Hypothalamus (tissue), 51 donors: Measurements from ENCODE around the gene CELF2.
"Not testable (repeated sequence)": the region's sequence is repeated elsewhere in the genome, so short reads cannot be mapped to it uniquely, and the experiment has no call there.

Experiments
- DNase-seq, 51 donors: peaks; one replicate each; lab custom pipeline; 2025; lab: John Stamatoyannopoulos, UW

Gene CELF2

DNA sequence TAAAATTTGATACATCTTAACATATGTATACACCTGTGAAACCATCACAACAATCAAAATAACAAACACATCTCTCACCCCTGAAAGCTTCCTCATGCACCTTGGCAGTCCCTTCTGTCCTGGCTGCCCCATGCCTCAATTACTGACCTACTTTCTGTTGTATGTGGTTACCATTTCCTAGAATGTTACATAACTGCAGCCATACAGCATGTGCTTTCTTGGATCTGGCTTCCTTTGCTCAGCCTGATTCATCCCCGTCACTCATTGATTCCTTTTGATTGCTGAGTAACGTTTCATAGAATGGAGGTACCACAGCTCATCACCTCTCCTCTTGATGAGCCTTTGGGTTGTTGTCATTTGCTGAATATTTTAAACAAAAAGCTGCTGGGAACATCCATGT, 165.3 kb downstream of the CELF2 start:
- DNase-seq, result no peak

DNA sequence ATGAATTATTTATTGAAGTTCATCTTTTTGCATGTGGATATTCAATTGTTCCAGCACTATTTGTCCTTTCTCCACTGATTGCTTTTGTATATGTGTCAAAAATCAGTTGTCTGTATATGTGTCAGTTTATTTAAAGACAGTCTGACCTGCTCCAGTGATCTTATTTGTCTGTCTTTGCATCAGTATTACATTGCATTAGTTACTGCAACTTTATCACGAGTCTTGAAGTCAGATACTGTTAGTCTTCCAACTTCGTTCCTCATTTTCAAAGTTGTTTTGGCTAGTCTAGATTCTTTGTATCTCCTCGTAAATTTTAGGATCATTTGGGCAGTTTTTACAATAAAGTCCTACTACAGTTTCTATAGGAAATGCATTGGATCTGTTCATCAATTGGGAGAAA, 166.4 kb downstream of the CELF2 start:
- no peak for DNase-seq

DNA sequence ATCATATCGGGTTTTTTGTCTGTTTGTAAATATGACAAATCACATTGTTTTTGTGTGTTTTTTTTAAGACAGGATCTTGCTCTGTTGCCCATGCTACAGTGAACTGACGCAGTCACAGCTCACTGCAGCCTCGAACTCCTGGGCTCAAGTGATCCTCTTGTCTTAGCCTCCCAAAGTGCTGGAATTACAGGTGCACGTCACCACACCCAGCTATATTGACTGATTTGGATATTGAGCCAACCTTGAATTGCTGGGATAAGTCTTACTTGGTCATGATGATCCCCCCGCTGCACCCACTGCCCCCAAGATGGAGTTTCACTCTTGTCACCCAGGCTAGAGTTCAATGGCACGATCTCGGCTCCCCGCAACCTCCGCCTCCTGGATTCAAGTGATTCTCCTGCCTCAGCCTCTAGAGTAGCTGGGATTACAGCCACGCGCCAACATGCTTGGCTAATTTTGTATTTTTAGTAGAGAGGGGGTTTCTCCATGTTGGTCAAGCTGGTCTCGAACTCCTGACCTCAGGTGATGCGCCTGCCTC, 167.5 kb downstream of the CELF2 start:
- not testable (repeated sequence) for DNase-seq

DNA sequence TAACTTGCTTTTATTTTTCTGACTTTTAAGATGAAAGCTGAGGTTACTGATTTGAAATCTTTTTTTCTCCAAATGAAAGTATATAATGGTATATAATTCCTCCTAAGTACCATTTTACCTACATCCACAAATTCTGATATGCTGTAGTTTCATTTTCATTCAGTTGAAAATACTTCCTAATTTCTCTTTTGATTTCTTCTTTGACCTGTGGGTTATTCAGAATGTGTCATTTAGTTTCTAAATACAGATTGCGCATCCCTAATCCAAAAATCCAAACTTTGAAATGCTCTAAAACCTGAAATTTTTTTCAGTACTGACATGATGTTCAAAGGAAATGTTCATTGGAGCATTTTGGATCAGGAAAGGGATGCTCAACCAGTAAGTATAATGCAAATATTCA, 168.7 kb downstream of the CELF2 start:
- no peak for DNase-seq

DNA sequence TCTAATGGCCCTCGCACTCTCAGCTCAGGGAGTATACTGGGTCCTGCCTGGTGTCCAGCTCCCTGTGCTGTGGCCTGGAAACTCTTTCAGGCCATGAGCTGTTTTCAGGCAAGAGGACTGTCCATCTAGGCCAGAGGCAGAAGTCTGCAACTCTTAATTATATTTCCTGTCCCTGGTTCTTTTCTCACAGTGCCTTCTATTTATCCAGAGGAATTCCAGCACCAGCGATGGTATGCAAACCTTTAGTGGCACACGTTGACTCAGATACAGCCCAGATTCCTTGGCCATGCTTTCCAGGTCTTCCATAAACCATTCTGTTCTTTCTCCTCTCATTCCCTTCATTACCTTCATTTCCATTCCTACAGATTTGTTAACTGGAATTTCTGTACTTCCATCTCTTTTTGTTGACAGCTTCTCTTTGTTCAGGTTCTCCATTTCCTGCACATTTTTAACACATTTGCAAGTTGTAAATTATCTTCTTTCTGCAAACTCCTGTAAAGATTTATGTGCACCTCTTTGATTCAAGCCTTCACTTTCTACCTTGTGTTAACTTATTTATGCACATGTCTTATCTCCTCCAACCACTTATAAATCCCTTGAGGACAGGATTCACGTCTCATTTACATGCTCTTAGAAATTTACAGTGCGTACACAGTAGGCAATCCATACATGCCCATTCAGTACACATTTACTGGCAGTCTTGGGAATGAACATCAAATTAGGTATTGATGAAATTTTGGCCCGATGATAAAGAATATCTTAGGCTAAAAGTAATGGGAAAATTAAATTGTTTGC, 172.1 kb downstream of the CELF2 start:
- DNase-seq, result no peak

DNA sequence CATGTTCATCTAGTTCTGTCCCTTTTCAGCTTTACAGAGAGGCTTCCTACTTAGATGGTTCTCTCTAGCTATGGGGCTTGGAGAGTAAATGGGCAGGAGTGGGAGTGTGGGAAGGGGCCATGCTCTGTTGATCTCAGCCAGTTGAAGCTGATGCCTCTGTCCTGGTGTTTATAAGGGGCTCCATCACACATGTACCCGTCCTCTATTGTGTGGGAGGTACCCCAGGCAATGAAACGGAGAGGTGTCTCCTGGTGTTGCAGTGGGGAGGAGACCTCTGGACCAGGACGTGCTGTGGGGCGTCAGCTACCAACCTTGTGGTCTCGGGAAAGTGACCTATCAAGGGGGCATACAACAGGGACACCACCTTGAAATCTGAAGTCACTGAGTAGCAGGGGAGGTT, 173.5 kb downstream of the CELF2 start:
- no peak for DNase-seq

DNA sequence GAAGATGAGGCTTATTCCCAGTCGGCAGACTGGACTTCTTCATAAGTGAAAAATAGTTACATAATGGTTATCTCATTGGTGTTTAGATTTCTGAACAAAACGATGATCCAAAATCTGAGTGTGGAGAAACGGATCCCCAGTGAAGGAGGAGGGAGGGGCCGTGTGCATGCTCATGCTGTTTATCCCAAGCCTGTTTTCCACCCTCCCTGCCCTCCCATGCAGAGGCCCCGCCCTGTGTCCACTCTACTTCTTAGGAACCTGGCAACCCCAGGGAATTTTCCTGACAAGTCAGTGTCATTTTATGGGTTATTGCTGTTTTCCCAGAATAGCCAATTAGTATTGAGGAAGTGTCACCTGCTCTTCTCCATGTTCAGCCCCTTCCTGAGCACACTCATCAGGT, 174.0 kb downstream of the CELF2 start:
- DNase-seq, result no peak

DNA sequence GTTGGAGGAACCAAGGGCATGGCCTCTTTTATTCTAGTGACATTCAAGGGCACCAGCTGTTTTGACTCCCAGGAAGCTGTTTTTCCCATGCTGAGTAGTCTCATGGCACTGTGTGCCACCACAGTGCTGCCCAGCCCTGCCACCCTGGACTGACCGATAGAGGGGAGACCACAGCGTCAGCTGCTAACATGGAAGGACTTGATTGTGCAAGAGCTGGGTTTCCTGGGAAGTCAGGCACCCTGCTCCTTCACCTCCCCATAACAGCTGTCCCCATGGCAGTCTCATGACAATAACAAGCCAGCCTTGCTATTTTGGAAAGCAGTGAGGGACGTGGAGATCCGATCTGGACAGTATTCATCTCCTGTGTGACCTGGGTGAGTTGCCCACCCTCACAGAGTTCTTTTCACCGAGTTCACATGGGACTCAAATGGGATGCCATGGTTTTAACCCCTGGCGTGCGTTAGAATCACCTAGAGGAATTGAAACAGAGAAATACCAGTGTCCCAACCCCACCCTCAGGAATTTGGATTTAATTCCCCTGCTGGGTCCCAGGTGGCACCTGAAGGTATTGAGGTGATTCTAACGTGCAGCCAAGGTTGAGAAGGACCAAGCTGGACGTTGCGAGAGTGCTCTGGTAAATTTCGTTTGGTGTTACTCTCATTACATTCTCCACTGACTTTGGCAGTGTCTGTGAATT, 174.8 kb downstream of the CELF2 start:
- no peak for DNase-seq

DNA sequence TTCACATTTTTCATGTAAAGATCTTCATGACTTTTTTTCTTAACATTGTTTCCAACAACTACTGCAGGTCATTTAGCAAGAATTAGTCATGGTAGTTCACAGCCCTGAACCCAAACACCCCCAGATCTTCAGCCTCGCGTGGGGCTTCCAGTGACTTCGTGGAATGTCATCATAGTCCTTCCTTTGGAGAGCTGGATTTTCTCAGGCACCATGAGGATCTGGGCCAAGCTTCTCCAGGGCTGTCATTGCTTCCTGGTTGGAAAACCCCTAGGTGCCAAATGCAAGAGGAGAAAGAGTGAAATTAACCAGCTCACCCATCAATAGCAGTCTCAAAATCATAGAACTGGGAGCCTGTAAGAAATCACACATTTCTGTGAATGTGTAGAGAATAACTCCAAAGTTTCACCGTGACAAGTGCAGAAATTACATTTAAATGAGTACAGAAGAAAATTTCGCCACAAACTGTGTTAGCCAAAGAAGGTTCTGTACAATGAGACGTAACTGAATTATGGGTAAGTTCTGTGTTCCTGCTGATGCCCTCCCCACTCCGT, 175.4 kb downstream of the CELF2 start:
- no peak for DNase-seq

DNA sequence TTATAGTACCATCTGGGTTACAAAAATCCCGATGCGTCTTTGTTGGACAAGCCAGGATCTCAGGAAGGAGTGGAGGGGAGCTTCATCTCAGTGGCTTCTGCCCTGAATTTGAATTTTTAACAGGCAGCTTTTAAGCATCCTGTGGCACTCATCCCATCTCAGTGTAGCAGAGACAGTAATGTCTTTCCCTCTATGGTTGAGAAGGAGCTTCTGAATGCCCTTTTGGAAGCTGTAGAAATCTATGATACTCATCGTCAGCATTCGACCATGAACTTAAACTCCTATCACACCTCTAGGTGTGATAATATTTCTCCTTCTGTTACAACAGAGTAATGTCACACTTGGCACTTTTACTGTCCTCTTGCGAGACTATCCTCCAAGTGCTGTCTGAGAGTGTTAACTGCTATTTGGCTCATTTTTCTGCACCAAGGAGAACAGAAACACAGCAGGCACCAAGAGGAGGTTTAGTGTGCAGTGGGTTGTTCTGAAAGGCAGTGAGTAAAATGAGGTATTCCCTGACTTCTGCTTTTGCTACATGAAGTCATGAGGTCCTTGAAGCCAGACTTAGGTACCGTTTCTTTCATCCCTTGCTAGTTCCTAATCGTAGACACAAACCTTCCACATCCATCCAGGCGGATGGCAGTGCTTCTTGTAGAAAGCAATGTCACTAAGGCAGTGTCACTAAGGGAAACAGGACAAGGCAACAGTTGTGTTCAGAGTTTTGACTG, 177.4 kb downstream of the CELF2 start:
- DNase-seq, result no peak

DNA sequence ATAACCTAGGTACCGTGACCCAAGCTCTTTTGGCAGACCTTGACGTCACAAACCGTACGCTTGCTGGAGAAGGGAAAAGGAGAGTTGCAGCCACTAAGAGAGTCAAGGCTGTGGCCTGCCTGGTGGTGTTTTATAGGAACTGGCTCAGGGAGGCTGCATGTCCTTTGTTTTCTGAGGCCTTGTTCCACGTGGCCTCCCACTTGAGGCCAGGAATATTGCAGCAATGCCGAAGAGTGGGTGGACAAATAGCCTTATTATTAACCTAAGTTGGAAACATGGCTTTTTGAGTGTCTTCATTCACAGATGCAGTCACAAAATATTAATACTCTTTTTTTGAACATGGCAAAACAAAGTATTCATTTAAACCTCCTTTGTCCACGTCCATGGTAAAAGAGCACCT, 178.0 kb downstream of the CELF2 start:
- DNase-seq, result no peak

DNA sequence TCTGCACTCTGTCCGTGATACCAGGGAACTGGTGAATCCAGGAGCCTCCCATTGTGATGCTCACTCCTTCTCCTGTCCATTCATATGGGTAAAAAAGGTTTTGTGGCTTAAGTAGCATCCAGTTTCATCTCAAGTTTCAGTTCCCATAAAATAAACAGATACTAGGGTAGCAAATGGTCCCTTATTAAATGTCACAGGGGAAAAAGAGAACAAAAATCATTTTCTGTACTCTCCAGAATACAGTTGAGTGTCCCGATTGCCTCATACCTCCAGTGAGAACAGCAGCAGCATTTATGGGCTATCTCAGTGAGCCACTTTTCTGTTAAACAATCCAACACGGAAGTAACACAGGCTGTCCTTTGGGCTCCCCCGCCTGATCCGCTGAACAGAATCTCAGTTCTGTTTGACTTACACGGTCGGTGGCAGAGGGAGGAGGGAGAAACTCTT, 179.6 kb downstream of the CELF2 start:
- DNase-seq, result peak in 6 of 51 donors; percentile 10 to 32 (median 16)

DNA sequence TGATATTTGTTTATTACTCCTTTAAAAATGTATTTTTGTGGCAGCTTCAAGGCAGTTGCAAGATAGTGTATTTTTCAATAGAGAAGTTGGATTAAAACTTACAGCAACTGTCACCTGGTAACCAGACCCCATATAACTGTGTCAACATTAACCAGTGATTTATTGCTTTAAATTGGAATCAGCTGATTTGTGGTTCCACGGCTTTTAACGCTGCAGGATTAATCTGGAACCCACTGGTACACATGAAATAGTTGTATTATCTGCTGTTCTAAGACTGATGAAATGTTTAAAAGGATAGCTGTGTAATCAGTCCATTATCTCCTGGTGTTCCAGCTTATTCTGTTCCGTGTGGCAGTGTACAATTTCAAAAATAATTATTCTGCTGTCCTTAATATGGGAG, 180.2 kb downstream of the CELF2 start:
- no peak for DNase-seq

DNA sequence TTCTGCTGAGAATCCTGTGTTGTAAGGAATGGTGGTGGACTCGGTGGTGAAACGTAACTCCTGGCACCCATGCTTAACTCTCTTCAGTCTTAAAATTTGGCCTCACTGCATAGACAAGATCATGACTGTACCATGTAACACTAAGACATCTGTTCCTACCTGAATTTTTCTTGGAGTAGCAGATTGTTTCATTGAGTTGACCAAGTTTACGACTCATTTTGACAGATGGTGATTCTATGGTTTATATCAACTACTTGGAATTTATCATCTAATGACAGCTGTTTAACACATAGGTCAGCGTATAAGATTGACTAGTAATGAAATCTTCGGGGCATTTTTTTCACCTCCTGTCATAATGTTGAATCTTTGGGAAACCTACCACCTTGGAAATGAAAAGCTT, 184.2 kb downstream of the CELF2 start:
- no peak for DNase-seq

DNA sequence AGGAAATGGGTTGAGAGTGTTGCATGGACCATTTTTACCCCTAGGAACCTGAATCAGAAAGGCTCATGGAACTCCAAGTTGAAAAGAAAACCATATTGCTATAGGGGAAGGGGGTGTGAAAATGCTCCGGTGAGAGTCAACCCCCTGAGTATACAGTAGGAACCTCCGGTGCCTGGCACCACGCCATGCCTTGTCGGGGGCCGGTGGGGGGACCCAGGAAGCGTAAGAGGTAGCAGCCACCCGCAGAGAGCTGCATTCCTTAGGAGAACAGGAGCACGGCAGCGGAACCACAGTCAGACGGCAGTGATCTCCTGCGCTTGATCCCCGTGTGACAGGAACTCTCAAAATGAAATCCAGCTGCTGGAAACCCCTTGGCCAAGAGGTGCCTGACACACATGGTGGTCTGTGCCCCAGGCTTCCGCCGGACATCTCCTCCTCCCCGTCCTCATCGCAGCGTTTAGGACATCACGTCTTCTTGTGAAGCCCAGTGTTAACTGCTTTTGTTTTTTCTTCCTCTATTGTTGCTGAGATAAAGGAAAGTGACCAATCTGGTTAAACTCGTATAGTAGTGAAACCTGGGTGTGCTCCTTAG, 186.8 kb downstream of the CELF2 start:
- no peak for DNase-seq

DNA sequence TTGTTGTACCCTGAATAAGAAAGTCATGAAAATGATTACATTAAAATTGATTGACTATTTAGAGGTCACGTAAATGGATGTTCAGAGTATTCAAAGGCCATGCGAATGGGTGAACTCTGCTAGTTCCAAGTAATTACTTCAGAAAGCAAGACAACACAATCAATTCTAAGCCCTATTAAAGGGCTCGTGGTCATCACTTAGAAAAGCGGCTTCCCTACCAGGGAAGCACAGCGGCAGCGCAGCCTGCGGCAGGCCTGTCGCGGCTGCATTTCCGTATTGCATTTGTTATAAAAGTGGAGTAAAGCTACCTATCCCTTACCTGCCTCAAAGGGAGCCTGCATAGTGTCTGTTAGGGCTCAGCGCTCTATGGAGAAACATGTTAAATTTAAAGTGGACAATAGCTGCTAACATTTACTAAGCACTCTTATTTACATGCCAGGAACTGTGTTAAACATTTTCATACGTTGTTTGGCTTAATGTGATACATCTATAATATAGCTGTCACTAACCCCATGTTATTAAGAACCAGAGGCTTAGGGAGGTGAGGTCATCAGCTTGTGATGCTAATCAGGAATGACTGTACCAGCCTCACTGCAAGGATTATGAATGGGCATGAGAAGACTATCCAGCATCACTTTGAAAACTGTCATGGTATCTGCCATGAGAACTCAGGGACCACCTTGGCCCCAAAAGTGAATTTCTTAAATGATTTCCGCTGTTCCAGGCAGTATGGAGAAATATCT, 187.5 kb downstream of the CELF2 start:
- DNase-seq, result no peak

DNA sequence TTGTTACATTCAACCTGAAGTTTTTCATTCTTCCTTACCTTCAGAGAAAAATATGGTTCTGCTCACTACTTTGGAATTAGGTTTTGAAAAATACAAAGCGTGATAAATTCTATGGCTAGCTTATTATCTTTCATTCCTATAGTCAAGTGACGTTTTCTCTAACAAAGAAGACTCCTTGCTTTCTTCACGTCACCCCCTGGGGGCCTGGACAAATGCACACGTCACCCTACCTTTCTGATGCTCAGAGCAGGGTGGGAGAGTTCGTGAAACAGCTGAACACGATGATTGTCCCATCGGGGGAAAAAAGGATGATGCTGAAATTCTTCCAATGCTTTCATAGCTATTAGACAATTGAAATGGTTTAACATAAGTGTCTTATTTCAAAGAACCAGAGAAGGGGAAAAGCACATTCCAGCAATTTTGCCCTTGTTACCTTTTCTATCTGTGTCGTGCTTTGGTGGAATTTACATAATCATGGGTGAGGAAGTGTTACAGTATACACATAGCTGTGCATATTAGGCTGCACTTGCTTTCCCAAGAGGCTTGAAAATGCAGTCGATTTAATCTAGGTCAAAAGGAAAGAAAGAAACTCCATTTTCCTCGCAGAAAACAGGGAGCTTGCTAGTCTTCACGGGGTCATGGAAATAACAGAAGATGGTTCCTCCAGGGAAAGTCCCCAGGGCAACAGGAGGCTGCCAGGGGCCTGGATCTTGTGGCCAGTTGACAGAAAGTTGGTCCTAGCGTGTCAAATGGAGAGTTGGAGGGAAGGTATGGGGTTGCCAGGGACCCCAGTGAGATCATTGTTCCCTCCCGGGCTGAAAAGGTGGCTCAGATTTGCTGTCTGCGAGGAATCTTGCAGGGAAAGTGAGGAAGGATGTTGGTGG, 189.2 kb downstream of the CELF2 start:
- DNase-seq, result no peak

DNA sequence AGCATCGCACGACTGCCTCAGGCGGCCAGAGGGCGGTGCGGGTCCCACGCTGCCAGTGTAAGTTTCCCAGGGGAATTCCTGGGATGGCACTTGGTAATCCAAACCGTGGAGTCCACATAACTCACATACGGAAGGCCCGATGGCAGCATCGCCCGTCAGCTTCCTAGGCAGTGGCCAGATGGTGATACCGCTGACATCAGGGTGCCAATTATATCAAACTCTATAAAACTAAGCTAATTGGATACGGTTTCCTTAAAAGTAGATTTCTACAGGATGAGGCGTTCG, 189.8 kb downstream of the CELF2 start:
- no peak for DNase-seq

DNA sequence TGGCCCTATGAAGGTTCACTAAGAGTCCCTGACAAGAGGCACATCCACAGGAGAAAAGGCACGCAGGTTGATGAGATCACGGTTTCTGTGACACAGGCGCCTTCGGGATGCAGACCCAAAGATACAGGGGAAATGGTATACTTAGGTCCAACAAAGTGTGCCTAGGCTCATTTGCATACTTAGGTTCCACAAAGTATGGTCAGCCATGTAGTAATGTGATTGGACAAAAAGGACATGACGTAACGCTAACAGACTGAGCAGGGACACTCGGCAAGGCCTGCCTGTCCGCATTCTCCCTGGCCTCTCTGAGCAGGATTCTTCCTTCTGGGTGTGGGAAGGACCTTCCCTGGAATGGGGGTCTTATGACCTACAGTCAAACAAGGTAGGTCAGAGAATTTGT, 190.6 kb downstream of the CELF2 start:
- no peak for DNase-seq
